ENCODE measurements around the gene GBE1.

Gene GBE1

GRCh38 chr3:81459733-81460132 is 301.7 kb downstream of the GBE1 start:
- no peak for DNase-seq

- no peak for DNase-seq
Measured at GRCh38 chr3:81452418-81452817, 309.0 kb downstream of the GBE1 start.

GRCh38 chr3:81451611-81452010 is 309.8 kb downstream of the GBE1 start:
- DNase-seq, result no peak

- DNase-seq, result no peak
Measured at GRCh38 chr3:81451140-81451539, 310.3 kb downstream of the GBE1 start.

GRCh38 chr3:81446806-81447205 is 314.6 kb downstream of the GBE1 start:
- DNase-seq, result no peak

- no peak for DNase-seq
Measured at GRCh38 chr3:81445712-81446111, 315.7 kb downstream of the GBE1 start.

- DNase-seq, result no peak
Measured at GRCh38 chr3:81444817-81445460, 316.5 kb downstream of the GBE1 start.

GRCh38 chr3:81443958-81444357 is 317.5 kb downstream of the GBE1 start:
- no peak for DNase-seq

GRCh38 chr3:81443457-81443782 is 318.0 kb downstream of the GBE1 start:
- DNase-seq, result no peak

GRCh38 chr3:81442758-81443456 is 318.5 kb downstream of the GBE1 start:
- DNase-seq, result no peak

- no peak for DNase-seq
Measured at GRCh38 chr3:81440661-81441060, 320.8 kb downstream of the GBE1 start.

Measured in NCI-H2029 (cell line).